HCT116 (cell line): Measurements from ENCODE around the gene IRAG1. TPM values are rescaled to one million over a fixed set of nuclear protein-coding genes. Genes with fewer than 3 reads are reported as not detected.

Experiments
- ATAC-seq: fragments of 200-7000 bp; cut with Tn5 transposase; 2 replicates; pipeline ENCODE4 v1.9.1; 2020; ENCODE audit warnings: mild to moderate bottlenecking, moderate library complexity
- BruUV-seq: library from RNA; stranded (reverse); fragments of 400-500 nt; replicated peaks from 2 replicates; lab custom pipeline; 2021; lab: Mats Ljungman, UMichigan
- CTCF ChIA-PET: fragments of 300-600 bp; sonication (Branson Sonifier 250); formaldehyde crosslinking; loops from one replicate; lab custom pipeline; 2021; ENCODE audit warnings: antibody characterized with exemption; lab: Charles Lee
- POLR2A ChIA-PET: fragments of 300-600, 350-600 bp; sonication (Branson Sonifier 250); formaldehyde crosslinking; loops from one replicate; lab custom pipeline; 2021; ENCODE audit warnings: antibody characterized with exemption; lab: Charles Lee
- RAD21 ChIA-PET, 2 experiments: fragments of 300-600 bp; sonication (Branson Sonifier 250); formaldehyde crosslinking; loops; one replicate each; lab custom pipeline; 2023; ENCODE audit warnings: low total read pairs in 2 of 2; ENCODE audit not compliant: uncharacterized antibody in 2 of 2, unreplicated experiment in 2 of 2, low non-redundant PET in 1 of 2; lab: Charles Lee
- DNase-seq: peaks from one replicate; pipeline ENCODE4 v3.0.0-alpha.2; 2010; ENCODE audit warnings: low read depth, low spot score
- H2AFZ ChIP-seq: fragments of 200-600 bp; shearing (Covaris generic), sonication (generic); 2 replicates; pipeline ENCODE4 v1.6.1; 2017; ENCODE audit warnings: low read depth, mixed run types, mixed read lengths, antibody characterized with exemption, low read length; ENCODE audit not compliant: poor library complexity, severe bottlenecking
- H3K27ac ChIP-seq: 2 replicates; pipeline ENCODE4 v1.5.1; 2012; ENCODE audit warnings: low read depth, low read length
- H3K27me3 ChIP-seq: fragments of 200-600 bp; sonication (generic); 2 replicates; pipeline ENCODE4 v1.6.1; 2016; ENCODE audit warnings: mixed run types, low read length, mixed read lengths; ENCODE audit not compliant: insufficient read depth
- H3K36me3 ChIP-seq, 2 experiments: fragments of 200-500 bp in 1 of 2; fragments of 200-600 bp in 1 of 2; sonication (Bioruptor generic) in 1 of 2; sonication (generic) in 1 of 2; 2 replicates each; pipeline versions ENCODE4 v1.5.1 to v1.6.1; 2014 to 2016; ENCODE audit warnings: low read length in 2 of 2, inconsistent platforms in 1 of 2, mixed read lengths in 1 of 2, mixed run types in 1 of 2; ENCODE audit not compliant: insufficient read depth in 2 of 2, control insufficient read depth in 1 of 2
- H3K4me1 ChIP-seq, 2 experiments: fragments of 200-600 bp in 1 of 2; sonication (generic) in 1 of 2; 2 replicates each; pipeline versions ENCODE4 v1.5.1 to v1.6.1; 2012 to 2017; ENCODE audit warnings: low read length in 2 of 2, inconsistent platforms in 1 of 2, mild to moderate bottlenecking in 1 of 2, mixed read lengths in 1 of 2, mixed run types in 1 of 2, moderate library complexity in 1 of 2; ENCODE audit not compliant: insufficient read depth in 2 of 2, control insufficient read depth in 1 of 2
- H3K4me2 ChIP-seq: fragments of 200-600 bp; sonication (generic); 2 replicates; pipeline ENCODE4 v1.6.1; 2017; ENCODE audit warnings: mixed run types, low read length, mixed read lengths
- H3K4me3 ChIP-seq, 2 experiments: fragments of 200-600 bp in 1 of 2; sonication (generic) in 1 of 2; replicated peaks in 1 of 2; 2 replicates each; pipeline ENCODE4 v1.5.1; 2011 to 2016; ENCODE audit warnings: low read length in 2 of 2, control low read depth in 1 of 2, low read depth in 1 of 2, mild to moderate bottlenecking in 1 of 2, mixed read lengths in 1 of 2, mixed run types in 1 of 2
- H3K79me2 ChIP-seq: fragments of 200-600 bp; sonication (generic); 2 replicates; pipeline ENCODE4 v1.6.1; 2017; ENCODE audit warnings: mild to moderate bottlenecking, mixed run types, low read length, moderate library complexity, mixed read lengths; ENCODE audit not compliant: insufficient read depth
- H3K9ac ChIP-seq: fragments of 200-600 bp; sonication (generic); 2 replicates; pipeline ENCODE4 v1.6.1; 2016; ENCODE audit warnings: low read length, mixed read lengths
- H3K9me2 ChIP-seq: fragments of 200-600 bp; sonication (generic), shearing (Covaris generic); 2 replicates; pipeline ENCODE4 v1.6.1; 2017; ENCODE audit warnings: mixed run types, mild to moderate bottlenecking, moderate library complexity; ENCODE audit not compliant: insufficient read depth
- H3K9me3 ChIP-seq, 2 experiments: fragments of 200-500 bp in 1 of 2; fragments of 200-600 bp in 1 of 2; sonication (Bioruptor generic) in 1 of 2; sonication (generic) in 1 of 2; 2 replicates each; pipeline ENCODE4 v1.6.1; 2014 to 2017; ENCODE audit warnings: low read length in 2 of 2, mixed read lengths in 2 of 2, inconsistent platforms in 1 of 2, low read depth in 1 of 2, mild to moderate bottlenecking in 1 of 2, mixed run types in 1 of 2, moderate library complexity in 1 of 2; ENCODE audit not compliant: control insufficient read depth in 1 of 2, insufficient read depth in 1 of 2
- H4K20me1 ChIP-seq: fragments of 200-600 bp; sonication (generic), shearing (Covaris generic); 2 replicates; pipeline ENCODE4 v1.6.1; 2017; ENCODE audit warnings: mixed run types, mild to moderate bottlenecking, moderate library complexity; ENCODE audit not compliant: insufficient read depth
- CEBPB ChIP-seq: IDR thresholded peaks from 2 replicates; pipeline ENCODE4 v1.6.1; 2012; ENCODE audit warnings: low read depth
- EGR1 ChIP-seq: IDR thresholded peaks from 2 replicates; pipeline ENCODE4 v1.6.1; 2012; ENCODE audit warnings: low read depth
- FOSL1 ChIP-seq: IDR thresholded peaks from 2 replicates; pipeline ENCODE4 v1.6.1; 2012; ENCODE audit warnings: low read depth
- JUND ChIP-seq: IDR thresholded peaks from 2 replicates; pipeline ENCODE4 v1.6.1; 2012
- MAX ChIP-seq: IDR thresholded peaks from 2 replicates; pipeline ENCODE4 v1.6.1; 2012
- POLR2A ChIP-seq: IDR thresholded peaks from 2 replicates; pipeline ENCODE4 v1.7.0; 2011; ENCODE audit warnings: borderline replicate concordance; ENCODE audit not compliant: insufficient read depth, insufficient read length; ENCODE audit errors: extremely low read depth
- POLR2AphosphoS5 ChIP-seq: IDR thresholded peaks from 2 replicates; pipeline ENCODE4 v1.6.1; 2011; ENCODE audit warnings: mild to moderate bottlenecking, low read depth, low read length, moderate library complexity
- RAD21 ChIP-seq: IDR thresholded peaks from 2 replicates; pipeline ENCODE4 v1.6.1; 2012; ENCODE audit warnings: low read depth, mild to moderate bottlenecking
- SIN3A ChIP-seq: IDR thresholded peaks from 2 replicates; pipeline ENCODE4 v1.6.1; 2012; ENCODE audit warnings: low read depth
- SP1 ChIP-seq: IDR thresholded peaks from 2 replicates; pipeline ENCODE4 v1.6.1; 2012; ENCODE audit warnings: low read depth
- SRF ChIP-seq: IDR thresholded peaks from 2 replicates; pipeline ENCODE4 v1.6.1; 2012; ENCODE audit warnings: low read depth
- TCF7L2 ChIP-seq: IDR thresholded peaks from 2 replicates; pipeline ENCODE4 v1.7.0; 2011; ENCODE audit warnings: borderline replicate concordance, inconsistent platforms; ENCODE audit not compliant: insufficient read depth, insufficient read length; ENCODE audit errors: extremely low read depth
- intact Hi-C: fragments of 100-400 bp; cut with micrococcal nuclease; formaldehyde crosslinking; loops from 2 replicates; pipeline ENCODE4 v1.10.0; 2022
- total RNA-seq: library from RNA; stranded (reverse); gene quantifications from one replicate; pipeline ENCODE4 v1.2.1, GENCODE V29; 2021; ENCODE audit not compliant: unreplicated experiment
- TF ChIP-seq, protein P1 (sequence below): IDR thresholded peaks from 2 replicates; pipeline ENCODE4 v1.6.1; 2012
- TF ChIP-seq, protein P2 (sequence below), 3 experiments: fragments of 200-600 bp in 1 of 3; sonication (generic) in 1 of 3; IDR thresholded peaks in 2 of 3; conservative IDR thresholded peaks in 1 of 3; 2 replicates each; pipeline ENCODE4 v1.5.1; 2012 to 2017; ENCODE audit warnings: low read depth in 2 of 3, low read length in 2 of 3, antibody characterized with exemption in 1 of 3, borderline replicate concordance in 1 of 3, control low read depth in 1 of 3, mild to moderate bottlenecking in 1 of 3, mixed read lengths in 1 of 3, mixed run types in 1 of 3, moderate library complexity in 1 of 3; ENCODE audit not compliant: insufficient read depth in 1 of 3

Gene IRAG1
- total RNA-seq, 1 experiment from 2014 or later, result 3.7 TPM

GRCh38 chr11:10669258-10670033, 24.1 kb downstream of the IRAG1 start:
- TF ChIP-seq POLR2A (no peak), SP1 (peak; percentile 85), RAD21 (no peak; the same call in 1 of the 2 replicates), MAX (peak; percentile 69), CEBPB (peak; percentile 73), JUND (peak; percentile 56), FOSL1 (peak; percentile 30), TCF7L2 (peak; percentile 88), SIN3A (peak; percentile 49; the same call in 1 of the 2 replicates), SRF (peak; percentile 46; the same call in 1 of the 2 replicates), POLR2AphosphoS5 (0 out of 2 replicates have a peak, but pooled peaks have one; percentile 33), EGR1 (0 out of 2 replicates have a peak, but pooled peaks have one; percentile 3)
- TF ChIP-seq, protein P1, sequence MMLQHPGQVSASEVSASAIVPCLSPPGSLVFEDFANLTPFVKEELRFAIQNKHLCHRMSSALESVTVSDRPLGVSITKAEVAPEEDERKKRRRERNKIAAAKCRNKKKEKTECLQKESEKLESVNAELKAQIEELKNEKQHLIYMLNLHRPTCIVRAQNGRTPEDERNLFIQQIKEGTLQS, result no peak
- TF ChIP-seq, protein P2, sequence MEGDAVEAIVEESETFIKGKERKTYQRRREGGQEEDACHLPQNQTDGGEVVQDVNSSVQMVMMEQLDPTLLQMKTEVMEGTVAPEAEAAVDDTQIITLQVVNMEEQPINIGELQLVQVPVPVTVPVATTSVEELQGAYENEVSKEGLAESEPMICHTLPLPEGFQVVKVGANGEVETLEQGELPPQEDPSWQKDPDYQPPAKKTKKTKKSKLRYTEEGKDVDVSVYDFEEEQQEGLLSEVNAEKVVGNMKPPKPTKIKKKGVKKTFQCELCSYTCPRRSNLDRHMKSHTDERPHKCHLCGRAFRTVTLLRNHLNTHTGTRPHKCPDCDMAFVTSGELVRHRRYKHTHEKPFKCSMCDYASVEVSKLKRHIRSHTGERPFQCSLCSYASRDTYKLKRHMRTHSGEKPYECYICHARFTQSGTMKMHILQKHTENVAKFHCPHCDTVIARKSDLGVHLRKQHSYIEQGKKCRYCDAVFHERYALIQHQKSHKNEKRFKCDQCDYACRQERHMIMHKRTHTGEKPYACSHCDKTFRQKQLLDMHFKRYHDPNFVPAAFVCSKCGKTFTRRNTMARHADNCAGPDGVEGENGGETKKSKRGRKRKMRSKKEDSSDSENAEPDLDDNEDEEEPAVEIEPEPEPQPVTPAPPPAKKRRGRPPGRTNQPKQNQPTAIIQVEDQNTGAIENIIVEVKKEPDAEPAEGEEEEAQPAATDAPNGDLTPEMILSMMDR (IDR thresholded peaks at IDR 0.05 in 2 of 3, conservative IDR thresholded peaks at IDR 0.05 in 1 of 3; ENCODE audit: borderline replicate concordance in 1 of 3, insufficient read depth in 1 of 3, low read depth in 2 of 3, low read length in 2 of 3), result no peak
- no peak for DNase-seq
- Histone ChIP-seq H3K4me2 (peak overlapping the region; percentile 56), H3K9ac (peak overlapping the region; percentile 53), H3K79me2 (no peaks in the 10 kb centered on the region), H3K9me2 (no peaks in the 10 kb centered on the region), H4K20me1 (no peaks in the 10 kb centered on the region), H3K36me3 (0 out of 4 replicates have a peak, but pooled peaks cover 0 to 3% of the 10 kb centered on the region in 2 experiments), H3K9me3 (no peaks in the 10 kb centered on the region), H3K27me3 (no peaks in the 10 kb centered on the region), H3K4me1 (peaks cover 63 to 89% of the 10 kb centered on the region in 2 experiments), H3K27ac (peak overlapping the region; percentile 100), H2AFZ (no peak overlapping the region), H3K4me3 (peak overlapping the region in 1 of 2 experiments; percentile 21; a peak in 1 of 4 replicates)
- POLR2A ChIA-PET, result interaction anchor here (0.6 to 1.7 kb wide), 5 partner anchors 10 to 365 kb away, joined by 3 to 9 read pairs (median 3); no protein-coding TSS in a partner anchor
- intact Hi-C loops, result no loop called here
- ATAC-seq, result peak; percentile 59
- BruUV-seq, result no TSS peak
- CTCF ChIA-PET, result interaction anchor here (1.0 to 1.4 kb wide), 2 partner anchors 15 to 18 kb away, joined by 4 to 6 read pairs; no protein-coding TSS in a partner anchor
- RAD21 ChIA-PET, result no interaction called here
